GM12878 (cell line): ENCODE data around the gene PRX. TPM values are rescaled to one million over a fixed set of nuclear protein-coding genes. Genes with fewer than 3 reads are reported as not detected.

Experiments
- ATAC-seq: fragments of 200-7000 bp; cut with Tn5 transposase; 3 replicates; pipeline ENCODE4 v1.9.1; 2020; ENCODE audit warnings: mild to moderate bottlenecking, moderate library complexity
- BruUV-seq: library from RNA; stranded (reverse); fragments of 400-500 nt; replicated peaks from 2 replicates; lab custom pipeline; 2021; lab: Mats Ljungman, UMichigan
- CTCF ChIA-PET: fragments of 300-600 bp; sonication (Branson Sonifier 250); formaldehyde crosslinking; extraction: SDS; loops from one replicate; lab custom pipeline; 2021; ENCODE audit warnings: inconsistent platforms; lab: Yijun Ruan, JAX
- POLR2A ChIA-PET: fragments of 350-600 bp; formaldehyde crosslinking; extraction: SDS; loops from one replicate; lab custom pipeline; 2021; ENCODE audit warnings: inconsistent platforms; lab: Charles Lee
- RAD21 ChIA-PET: fragments of 300-600 bp; sonication (Branson Sonifier 250); formaldehyde crosslinking; loops from one replicate; lab custom pipeline; 2023; ENCODE audit warnings: antibody characterized with exemption; ENCODE audit not compliant: unreplicated experiment; lab: Charles Lee
- SMC1A ChIA-PET: fragments of 300-600 bp; sonication (Branson Sonifier 250); formaldehyde crosslinking; loops from one replicate; lab custom pipeline; 2023; ENCODE audit not compliant: unreplicated experiment, uncharacterized antibody; lab: Charles Lee
- DNase-seq: peaks from one replicate; pipeline ENCODE4 v3.0.0-alpha.2; 2011; ENCODE audit warnings: low read depth, low spot score
- FAIRE-seq: peaks from 3 replicates; lab custom pipeline; 2011; peaks lifted over from hg19 to GRCh38; lab: Jason Lieb, UNC
- H2AFZ ChIP-seq: 2 replicates; pipeline ENCODE4 v1.6.0; 2011; ENCODE audit warnings: low read depth, low read length, control low read depth; ENCODE audit not compliant: control insufficient read depth
- H3K27ac ChIP-seq: 2 replicates; pipeline ENCODE4 v1.5.1; 2011; ENCODE audit warnings: control low read depth; ENCODE audit not compliant: control insufficient read depth, insufficient read depth
- H3K27me3 ChIP-seq, 2 experiments: replicated peaks in 1 of 2; 2 replicates each; pipeline versions ENCODE4 v1.6.0 to v1.6.1; 2011; ENCODE audit warnings: low read length in 1 of 2; ENCODE audit not compliant: control insufficient read depth in 2 of 2, insufficient read depth in 2 of 2
- H3K36me3 ChIP-seq, 2 experiments: 2 replicates each; pipeline ENCODE4 v1.5.1; 2011; ENCODE audit warnings: low read length in 1 of 2; ENCODE audit not compliant: control insufficient read depth in 2 of 2, insufficient read depth in 2 of 2
- H3K4me1 ChIP-seq: 2 replicates; pipeline ENCODE4 v1.6.1; 2011; ENCODE audit warnings: mild to moderate bottlenecking, low read length, moderate library complexity, mixed read lengths; ENCODE audit not compliant: control insufficient read depth, insufficient read depth
- H3K4me2 ChIP-seq: 2 replicates; pipeline ENCODE4 v1.6.0; 2011; ENCODE audit warnings: control low read depth; ENCODE audit not compliant: control insufficient read depth, insufficient read depth
- H3K4me3 ChIP-seq: fragments of 200-600 bp; sonication (generic); 2 replicates; pipeline ENCODE4 v1.5.1; 2016
- H3K79me2 ChIP-seq: 2 replicates; pipeline ENCODE4 v1.6.0; 2011; ENCODE audit warnings: low read length; ENCODE audit not compliant: control insufficient read depth, insufficient read depth
- H3K9ac ChIP-seq: 2 replicates; pipeline ENCODE4 v1.8.0; 2011; ENCODE audit warnings: low read length, control low read depth, mixed read lengths; ENCODE audit not compliant: control insufficient read depth, insufficient read depth
- H3K9me3 ChIP-seq: replicated peaks from 3 replicates; pipeline ENCODE4 v1.5.1; 2011; ENCODE audit warnings: mild to moderate bottlenecking, low read length; ENCODE audit not compliant: control insufficient read depth, insufficient read depth
- H4K20me1 ChIP-seq: 2 replicates; pipeline ENCODE4 v1.6.0; 2011; ENCODE audit not compliant: control insufficient read depth, insufficient read depth
- EED ChIP-seq: sonication (generic); IDR thresholded peaks from 2 replicates; pipeline ENCODE4 v1.6.1; 2016; ENCODE audit warnings: antibody characterized with exemption, low read depth
- RCOR1 ChIP-seq: conservative IDR thresholded peaks from 2 replicates; pipeline ENCODE4 v1.6.1; 2012; ENCODE audit warnings: low read depth, low read length, improper control_type of control experiment
- YY1 ChIP-seq: IDR thresholded peaks from 2 replicates; pipeline ENCODE4 v1.6.1; 2011; ENCODE audit warnings: low read depth, mild to moderate bottlenecking, low read length
- WGBS: methylation state at CpG from one replicate; pipeline ENCODE4 v1.1.6; 2016; ENCODE audit warnings: low lambda C conversion rate; ENCODE audit not compliant: insufficient replicate concordance, insufficient coverage; ENCODE audit errors: missing lambda C conversion rate; 5-methylcytosine and 5-hydroxymethylcytosine counted together
- in situ Hi-C: fragments of 300-500 bp; cut with MboI; formaldehyde crosslinking; loops from 9 replicates; pipeline ENCODE4 v1.14.3; 2018; ENCODE audit warnings: mixed read lengths
- intact Hi-C: fragments of 100-400 bp; cut with micrococcal nuclease; formaldehyde crosslinking; loops from one replicate; pipeline ENCODE4 v1.14.2; 2022; ENCODE audit not compliant: unreplicated experiment
- polyA plus RNA-seq, 11 experiments: library from polyadenylated mRNA; depleted of rRNA in 4 of 11; unstranded in 6 of 11; stranded (reverse) in 5 of 11; fragments of >200 nt; fragmentation: Nextera tagmentation in 4 of 11; fragmentation: Illumina TruSeq in 1 of 11; extraction: Ambion mirVana in 4 of 11; extraction: Trizol in 1 of 11; gene quantifications; 1 replicate in 1 of 11; 2 replicates in 10 of 11; pipeline versions ENCODE4 v1.2.1 to v1.2.3, GENCODE V29; 2011 to 2016; ENCODE audit warnings: inconsistent platforms in 2 of 11, missing spikeins in 2 of 11, low read depth in 1 of 11
- total RNA-seq, 4 experiments: library from RNA; depleted of rRNA in 3 of 4; stranded (reverse); fragments of >200 nt in 3 of 4; fragmentation: Illumina TruSeq in 1 of 4; extraction: Trizol in 1 of 4; gene quantifications; 2 replicates each; pipeline versions ENCODE4 v1.2.1 to v1.2.3, GENCODE V29; 2013 to 2021
- TF ChIP-seq, protein P1 (sequence below): fragments of 450-650 bp; IDR thresholded peaks from 2 replicates; pipeline ENCODE4 v1.6.1; 2016; ENCODE audit warnings: mild to moderate bottlenecking

PRX gene
- total and polyA plus RNA-seq, 10 of the 15 experiments (the other 5 are each of a cell fraction or from before 2014, with no cell fraction given) = 0.02 to 1.4 (median 0.54) TPM; not detected in 1

GRCh38 chr19:40420451-40420765 lies 7.2 kb upstream of the PRX start:
- no TSS peak for BruUV-seq
- ChIA-PET CTCF (interaction anchor here (0.6 to 7.1 kb wide), 21 partner anchors 10 to 281 kb away, joined by 3 to 67 read pairs (median 6); partner anchors contain the start of genes BLVRB, C19orf47, PLD3 and SERTAD3), RAD21 (interaction anchor here (0.6 to 2.7 kb wide), 15 partner anchors 9 to 150 kb away, joined by 3 to 35 read pairs (median 5); partner anchors contain the start of genes BLVRB, PLD3 and SERTAD3), POLR2A (interaction anchor here (0.5 to 5.5 kb wide), 22 partner anchors 10 to 451 kb away, joined by 3 to 55 read pairs (median 4); partner anchors contain the start of genes AKT2, BLVRB, C19orf47 and EGLN2), SMC1A (interaction anchor here (0.7 to 2.3 kb wide), 17 partner anchors 9 to 280 kb away, joined by 3 to 35 read pairs (median 4); partner anchors contain the start of genes BLVRB, PLD3 and SERTAD3)
- FAIRE-seq = no peak
- Histone ChIP-seq H2AFZ (peak overlapping the region; percentile 93), H3K9me3 (no peaks in the 10 kb centered on the region), H3K27ac (peak overlapping the region; percentile 95), H3K79me2 (peaks cover 27% of the 10 kb centered on the region), H3K36me3 (peaks cover 0 to 6% of the 10 kb centered on the region in 2 experiments; a peak in 2 of 4 replicates), H3K4me1 (peaks cover 22% of the 10 kb centered on the region)
- in situ Hi-C loops = no loop called here
- intact Hi-C loops = no loop called here
- no peak for ATAC-seq
- WGBS = 58% methylated on average over 13 of the region's 14 CpGs
- no peak for TF ChIP-seq EED
- TF ChIP-seq, protein P1, sequence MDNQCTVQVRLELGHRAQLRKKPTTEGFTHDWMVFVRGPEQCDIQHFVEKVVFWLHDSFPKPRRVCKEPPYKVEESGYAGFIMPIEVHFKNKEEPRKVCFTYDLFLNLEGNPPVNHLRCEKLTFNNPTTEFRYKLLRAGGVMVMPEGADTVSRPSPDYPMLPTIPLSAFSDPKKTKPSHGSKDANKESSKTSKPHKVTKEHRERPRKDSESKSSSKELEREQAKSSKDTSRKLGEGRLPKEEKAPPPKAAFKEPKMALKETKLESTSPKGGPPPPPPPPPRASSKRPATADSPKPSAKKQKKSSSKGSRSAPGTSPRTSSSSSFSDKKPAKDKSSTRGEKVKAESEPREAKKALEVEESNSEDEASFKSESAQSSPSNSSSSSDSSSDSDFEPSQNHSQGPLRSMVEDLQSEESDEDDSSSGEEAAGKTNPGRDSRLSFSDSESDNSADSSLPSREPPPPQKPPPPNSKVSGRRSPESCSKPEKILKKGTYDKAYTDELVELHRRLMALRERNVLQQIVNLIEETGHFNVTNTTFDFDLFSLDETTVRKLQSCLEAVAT = peak; percentile 96
- TF ChIP-seq YY1 = no peak
- no peak for TF ChIP-seq RCOR1
- TF ChIP-seq, all 136 proteins: peak for 1
- no peaks in the 10 kb centered on the region for H3K27me3 ChIP-seq
- no peaks in the 10 kb centered on the region for H4K20me1 ChIP-seq
- no peak for DNase-seq
- peak overlapping the region; percentile 77; the same call in 1 of the 2 replicates for H3K9ac ChIP-seq
- H3K4me3 ChIP-seq = peak overlapping the region; percentile 75; the same call in 1 of the 2 replicates
- peak overlapping the region; percentile 83 for H3K4me2 ChIP-seq
